Parathyroid adenoma (tissue), 2 donors: ENCODE measurements around the gene PLA2G2D.

ENCODE experiments used
- H2AFZ ChIP-seq: fragments of 300-600 bp; sonication (generic); one replicate; pipeline ENCODE4 v1.7.0; 2017; ENCODE audit warnings: antibody characterized with exemption, mild to moderate bottlenecking
- H3K27ac ChIP-seq: fragments of 300-600 bp; sonication (generic); one replicate; pipeline ENCODE4 v1.7.0; 2017
- H3K27me3 ChIP-seq: fragments of 300-600 bp; sonication (generic); one replicate; pipeline ENCODE4 v1.7.0; 2017; ENCODE audit warnings: low read length; ENCODE audit not compliant: control insufficient read depth, insufficient read depth
- H3K36me3 ChIP-seq: fragments of 300-600 bp; sonication (generic); one replicate; pipeline ENCODE4 v1.7.0; 2017; ENCODE audit warnings: low read length; ENCODE audit not compliant: control insufficient read depth, insufficient read depth
- H3K4me1 ChIP-seq: fragments of 300-600 bp; sonication (generic); one replicate; pipeline ENCODE4 v1.7.0; 2017; ENCODE audit warnings: control low read depth
- H3K4me2 ChIP-seq: fragments of 300-600 bp; sonication (generic); one replicate; pipeline ENCODE4 v1.7.0; 2017; ENCODE audit warnings: low read length
- H3K4me3 ChIP-seq: fragments of 300-600 bp; sonication (generic); one replicate; pipeline ENCODE4 v1.7.0; 2017; ENCODE audit warnings: low read depth, low read length
- H3K79me2 ChIP-seq: fragments of 300-600 bp; sonication (generic); one replicate; pipeline ENCODE4 v1.7.0; 2017; ENCODE audit warnings: control low read depth
- H3K9ac ChIP-seq: fragments of 300-600 bp; sonication (generic); one replicate; pipeline ENCODE4 v1.7.0; 2017; ENCODE audit warnings: mild to moderate bottlenecking
- H3K9me3 ChIP-seq: fragments of 300-600 bp; sonication (generic); one replicate; pipeline ENCODE4 v1.7.0; 2017; ENCODE audit warnings: low read length; ENCODE audit not compliant: control insufficient read depth
- CTCF ChIP-seq: fragments of 300-600 bp; sonication (generic); IDR thresholded peaks from one replicate; pipeline ENCODE4 v1.7.0; 2017; ENCODE audit warnings: antibody characterized with exemption, mild to moderate bottlenecking
- donor health status: primary hyperparathyroidism.

PLA2G2D gene

GRCh38 chr1:20070357-20070756 is 49.0 kb downstream of the PLA2G2D start:
- Histone ChIP-seq H3K4me3 (no peak overlapping the region), H3K79me2 (no peaks in the 10 kb centered on the region), H3K9me3 (no peaks in the 10 kb centered on the region), H2AFZ (no peak overlapping the region), H3K36me3 (no peaks in the 10 kb centered on the region), H3K9ac (no peak overlapping the region), H3K4me2 (no peak overlapping the region), H3K27ac (no peak overlapping the region), H3K27me3 (no peaks in the 10 kb centered on the region), H3K4me1 (no peaks in the 10 kb centered on the region)
- no peak for TF ChIP-seq CTCF

- Histone ChIP-seq H3K79me2 (no peaks in the 10 kb centered on the region), H3K4me3 (no peak within 1 kb of the TSS), H3K36me3 (no peaks in the 10 kb centered on the region), H3K27me3 (no peaks in the 10 kb centered on the region), H3K9me3 (no peaks in the 10 kb centered on the region), H3K9ac (no peak within 1 kb of the TSS), H3K27ac (no peak within 1 kb of the TSS), H3K4me2 (no peak within 1 kb of the TSS), H3K4me1 (no peaks in the 10 kb centered on the region), H2AFZ (no peak within 1 kb of the TSS)
- TF ChIP-seq CTCF = no peak
Observed at GRCh38 chr1:20069874-20070273, 49.5 kb downstream of the PLA2G2D start, which contains the start of gene PLA2G5. TSS of gene PLA2G5 (plus strand) at chr1:20070194. CDS start at chr1:20084831, 14,637 bp downstream.

GRCh38 chr1:20068722-20069121 is 50.6 kb downstream of the PLA2G2D start:
- H3K9ac ChIP-seq = no peak overlapping the region
- no peaks in the 10 kb centered on the region for H3K27me3 ChIP-seq
- no peak overlapping the region for H3K4me3 ChIP-seq
- no peaks in the 10 kb centered on the region for H3K36me3 ChIP-seq
- H3K4me1 ChIP-seq = no peaks in the 10 kb centered on the region
- no peaks in the 10 kb centered on the region for H3K79me2 ChIP-seq
- H3K27ac ChIP-seq = no peak overlapping the region
- H2AFZ ChIP-seq = no peak overlapping the region
- H3K4me2 ChIP-seq = no peak overlapping the region
- H3K9me3 ChIP-seq = no peaks in the 10 kb centered on the region
- TF ChIP-seq CTCF = no peak

- no peak overlapping the region for H2AFZ ChIP-seq
- no peak overlapping the region for H3K4me3 ChIP-seq
- H3K27ac ChIP-seq = no peak overlapping the region
- H3K36me3 ChIP-seq = no peaks in the 10 kb centered on the region
- no peak overlapping the region for H3K4me2 ChIP-seq
- no peaks in the 10 kb centered on the region for H3K27me3 ChIP-seq
- H3K9me3 ChIP-seq = no peaks in the 10 kb centered on the region
- H3K9ac ChIP-seq = no peak overlapping the region
- no peaks in the 10 kb centered on the region for H3K4me1 ChIP-seq
- no peaks in the 10 kb centered on the region for H3K79me2 ChIP-seq
- TF ChIP-seq CTCF = no peak
Observed at GRCh38 chr1:20063861-20064292, 55.5 kb downstream of the PLA2G2D start.
